Mesendoderm (in vitro differentiated cells): ENCODE results near the gene CAMK2N1. TPM values are rescaled to one million over a fixed set of nuclear protein-coding genes. Genes with fewer than 3 reads are reported as not detected.

Experiments
- DNase-seq: peaks from one replicate; pipeline ENCODE4 v3.0.0; 2013
- H2AK5ac ChIP-seq: 2 replicates; pipeline ENCODE4 v1.6.1; 2013; ENCODE audit warnings: low read length, inconsistent platforms
- H2BK120ac ChIP-seq: 2 replicates; pipeline ENCODE4 v1.6.1; 2013; ENCODE audit warnings: low read depth, mild to moderate bottlenecking, low read length, moderate library complexity, mixed read lengths
- H2BK15ac ChIP-seq: replicated peaks from 2 replicates; pipeline ENCODE4 v1.6.1; 2013; ENCODE audit warnings: low read depth, mild to moderate bottlenecking, moderate library complexity
- H2BK5ac ChIP-seq: 2 replicates; pipeline ENCODE4 v1.6.1; 2013; ENCODE audit warnings: low read length, inconsistent platforms
- H3K18ac ChIP-seq: 2 replicates; pipeline ENCODE4 v1.6.1; 2013; ENCODE audit warnings: mild to moderate bottlenecking, low read length, mixed read lengths
- H3K23ac ChIP-seq: one replicate; pipeline ENCODE4 v1.6.1; 2013; ENCODE audit warnings: low read length
- H3K27ac ChIP-seq: 2 replicates; pipeline ENCODE4 v1.5.1; 2013; ENCODE audit warnings: low read depth, mild to moderate bottlenecking, inconsistent platforms, low read length, moderate library complexity
- H3K27me3 ChIP-seq: 2 replicates; pipeline ENCODE4 v1.6.1; 2013; ENCODE audit warnings: low read length, control low read depth, mild to moderate bottlenecking, inconsistent platforms; ENCODE audit not compliant: insufficient read depth, poor library complexity
- H3K36me3 ChIP-seq: 2 replicates; pipeline ENCODE4 v1.6.1; 2013; ENCODE audit warnings: low read length, inconsistent platforms; ENCODE audit not compliant: control insufficient read depth, insufficient read depth
- H3K4ac ChIP-seq: one replicate; pipeline ENCODE4 v1.6.1; 2013; ENCODE audit warnings: low read depth, mild to moderate bottlenecking, low read length, moderate library complexity
- H3K4me1 ChIP-seq: 2 replicates; pipeline ENCODE4 v1.6.1; 2013; ENCODE audit warnings: low read depth, low read length, inconsistent platforms; ENCODE audit not compliant: control insufficient read depth
- H3K4me2 ChIP-seq: 2 replicates; pipeline ENCODE4 v1.6.1; 2013; ENCODE audit warnings: low read length
- H3K4me3 ChIP-seq: 2 replicates; pipeline ENCODE4 v1.5.1; 2013; ENCODE audit warnings: mild to moderate bottlenecking, low read length
- H3K56ac ChIP-seq: one replicate; pipeline ENCODE4 v1.6.1; 2013; ENCODE audit warnings: low read length
- H3K79me1 ChIP-seq: 2 replicates; pipeline ENCODE4 v1.6.1; 2013; ENCODE audit warnings: low read length, inconsistent platforms
- H3K79me2 ChIP-seq: 2 replicates; pipeline ENCODE4 v1.6.1; 2013; ENCODE audit warnings: mild to moderate bottlenecking, low read length; ENCODE audit not compliant: control insufficient read depth, insufficient read depth
- H3K9ac ChIP-seq: 2 replicates; pipeline ENCODE4 v1.6.1; 2013; ENCODE audit warnings: low read length, inconsistent platforms
- H4K5ac ChIP-seq: one replicate; pipeline ENCODE4 v1.6.1; 2013; ENCODE audit warnings: low read length
- H4K8ac ChIP-seq: one replicate; pipeline ENCODE4 v1.6.1; 2013; ENCODE audit warnings: low read depth, mild to moderate bottlenecking, control low read depth, low read length, moderate library complexity
- whole genome bisulfite sequencing: extraction: QIAGEN DNeasy Blood & Tissue Kit; methylation state at CpG from one replicate; pipeline ENCODE4 v1.1.7; 2013; ENCODE audit warnings: low lambda C conversion rate, missing lambda C conversion rate; ENCODE audit not compliant: insufficient coverage; ENCODE audit errors: extremely low coverage; 5-methylcytosine and 5-hydroxymethylcytosine counted together
- polyA plus RNA-seq, 2 experiments: library from polyadenylated mRNA; stranded (reverse); fragments of 200-250 nt; gene quantifications; one replicate each; pipeline ENCODE4 v1.2.3, GENCODE V29; 2013

Gene CAMK2N1
- 2.4 TPM for polyA plus RNA-seq (2013, experiment 1 of 2)
- 2.6 TPM for polyA plus RNA-seq (2013, experiment 2 of 2)

DNA sequence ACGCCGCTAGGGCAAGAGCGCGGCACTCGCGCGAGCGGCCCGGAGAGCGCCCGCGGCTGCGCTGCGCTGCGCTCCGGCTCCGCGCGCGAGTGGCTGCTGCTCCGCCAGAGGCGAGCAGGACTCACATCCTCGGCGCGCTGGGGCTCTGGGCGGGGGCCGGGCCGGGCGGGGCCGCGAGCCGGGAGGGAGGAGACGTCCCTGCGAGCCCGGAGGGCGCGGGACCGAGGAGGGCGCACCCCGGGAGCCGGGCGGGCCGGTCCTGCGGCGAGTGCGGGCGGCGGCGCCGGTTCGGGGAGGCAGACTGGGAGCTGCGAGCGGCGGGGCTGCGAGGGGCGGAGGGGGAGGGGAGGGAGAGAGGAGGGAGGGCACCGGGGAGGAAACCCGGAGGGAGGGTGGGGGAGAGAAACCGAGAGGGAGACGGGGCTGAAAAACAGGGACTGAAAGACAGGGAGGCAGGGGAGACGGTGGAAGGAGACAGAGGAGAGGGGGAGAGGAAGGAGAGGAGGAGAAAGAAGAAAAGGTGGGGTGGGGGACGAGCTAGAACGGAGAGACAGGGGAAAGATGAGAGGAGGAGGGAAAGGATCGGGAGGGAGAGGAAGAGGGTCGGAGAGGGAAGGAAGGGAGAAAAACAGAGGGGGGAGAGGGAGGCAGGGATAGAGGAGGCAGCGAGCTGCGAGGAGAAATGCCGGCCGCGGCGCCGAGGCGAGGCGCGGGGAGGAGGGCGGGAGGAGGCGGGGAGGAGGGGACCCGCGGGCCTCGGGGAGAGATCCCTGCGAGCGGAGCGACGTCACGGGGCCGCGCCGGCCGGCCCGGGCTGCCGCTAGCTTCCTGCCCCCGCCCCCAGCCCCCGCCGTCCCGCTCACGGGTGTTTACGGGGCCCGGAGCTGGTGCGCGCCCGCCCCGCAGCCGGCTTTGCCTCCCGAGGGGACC, at the start of gene CAMK2N1:
Gene CAMK2N1, minus strand, starts transcription at position 684 of the 930 bp plus-strand sequence. CDS start 831 bp downstream, outside the sequence.
- WGBS: no CpG with 5 or more reads among the region's 104 CpGs
- H3K4me2 ChIP-seq: peak within 1 kb of the TSS; percentile 82
- peak; percentile 76 for DNase-seq
- H3K56ac ChIP-seq: peak within 1 kb of the TSS; percentile 88
- no peak within 1 kb of the TSS for H2AK5ac ChIP-seq
- H2BK15ac ChIP-seq: no peak within 1 kb of the TSS
- peaks cover 4% of the 10 kb centered on the region for H3K27me3 ChIP-seq
- H2BK120ac ChIP-seq: peak within 1 kb of the TSS; percentile 78
- H3K79me1 ChIP-seq: no peaks in the 10 kb centered on the region
- peak within 1 kb of the TSS; percentile 95 for H3K23ac ChIP-seq
- H3K79me2 ChIP-seq: no peaks in the 10 kb centered on the region
- no peak within 1 kb of the TSS for H4K8ac ChIP-seq
- peak within 1 kb of the TSS; percentile 65 for H3K9ac ChIP-seq
- H3K4me1 ChIP-seq: peaks cover 1% of the 10 kb centered on the region
- H3K27ac ChIP-seq: peak within 1 kb of the TSS; percentile 33
- peak within 1 kb of the TSS; percentile 86 for H3K18ac ChIP-seq
- peak within 1 kb of the TSS; percentile 22 for H3K4ac ChIP-seq
- no peak within 1 kb of the TSS for H2BK5ac ChIP-seq
- peak within 1 kb of the TSS; percentile 46 for H3K4me3 ChIP-seq
- H3K36me3 ChIP-seq: no peaks in the 10 kb centered on the region
- H4K5ac ChIP-seq: no peak within 1 kb of the TSS

DNA sequence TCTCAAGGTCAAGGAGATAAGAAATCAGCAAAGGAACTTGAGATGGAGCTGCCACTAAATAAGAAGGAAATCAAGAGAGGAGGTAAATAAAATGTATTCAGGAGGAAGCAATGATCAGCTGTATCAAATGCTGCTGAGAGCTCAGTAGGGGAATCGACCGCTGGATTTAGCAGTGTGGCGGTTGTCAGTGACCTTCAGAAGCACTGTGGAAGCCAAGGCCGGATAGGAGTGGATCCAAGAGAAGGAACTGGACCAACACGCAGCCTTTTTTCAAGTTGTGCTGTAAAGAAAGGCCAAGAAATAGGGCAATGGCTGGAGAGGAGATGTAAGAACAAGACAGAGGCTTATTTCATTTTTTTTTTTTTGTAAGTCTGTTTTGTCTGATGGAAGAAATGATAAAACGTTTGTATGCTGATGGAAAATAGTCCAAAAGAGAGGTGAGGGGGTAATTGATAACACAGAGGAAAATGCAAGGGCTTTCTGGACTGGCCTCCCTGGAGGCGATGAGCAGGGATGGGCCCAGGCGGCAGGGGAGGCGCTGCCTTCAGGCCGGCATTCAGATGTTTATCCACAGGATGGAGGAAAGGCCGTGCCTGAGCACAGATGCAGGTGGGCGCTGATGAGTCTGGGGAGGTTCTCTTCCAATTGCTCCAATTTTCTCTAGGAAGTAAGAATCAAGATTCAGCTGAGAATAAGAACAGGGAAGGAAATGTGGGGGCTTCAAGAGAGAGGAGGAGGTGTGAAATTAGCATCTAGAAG, 48.8 kb upstream of the CAMK2N1 start:
- Histone ChIP-seq H3K23ac (no peak overlapping the region), H3K79me2 (no peaks in the 10 kb centered on the region), H3K9ac (no peak overlapping the region), H3K4ac (no peak overlapping the region), H2BK15ac (no peak overlapping the region), H3K27me3 (no peaks in the 10 kb centered on the region), H4K5ac (no peak overlapping the region), H3K4me2 (no peak overlapping the region), H3K56ac (no peak overlapping the region), H4K8ac (no peak overlapping the region), H3K18ac (no peak overlapping the region), H3K79me1 (no peaks in the 10 kb centered on the region), H3K4me3 (no peak overlapping the region), H2BK120ac (no peak overlapping the region), H2BK5ac (no peak overlapping the region), H3K27ac (no peak overlapping the region), H3K36me3 (no peaks in the 10 kb centered on the region), H3K4me1 (no peaks in the 10 kb centered on the region), H2AK5ac (no peak overlapping the region)
- no peak for DNase-seq
- WGBS: no CpG with 5 or more reads among the region's 12 CpGs

DNA sequence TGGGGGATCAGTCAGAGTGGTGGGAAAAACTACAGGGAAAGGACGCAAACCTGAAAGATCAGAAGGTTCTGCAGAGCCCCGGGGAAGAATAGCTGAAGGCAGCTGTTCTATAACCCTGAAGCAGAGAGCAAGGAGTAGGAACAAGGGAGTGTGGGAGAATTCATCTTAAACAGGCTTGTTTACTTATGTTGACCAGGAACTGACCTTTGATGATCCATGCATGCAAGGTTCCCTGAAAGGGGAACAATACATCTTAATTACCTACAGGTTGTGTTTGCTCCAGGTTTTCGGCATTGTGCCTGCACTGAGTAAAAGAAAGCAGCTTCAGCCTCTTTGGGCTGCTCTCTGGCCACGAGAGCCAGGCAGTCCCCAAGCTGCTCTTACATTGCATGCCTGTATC, 47.6 kb upstream of the CAMK2N1 start:
- no peak for DNase-seq
- Histone ChIP-seq H4K8ac (no peak overlapping the region), H3K56ac (no peak overlapping the region), H3K4me2 (no peak overlapping the region), H3K9ac (no peak overlapping the region), H2AK5ac (no peak overlapping the region), H3K27ac (no peak overlapping the region), H3K36me3 (no peaks in the 10 kb centered on the region), H4K5ac (no peak overlapping the region), H3K23ac (no peak overlapping the region), H3K4me3 (no peak overlapping the region), H3K79me2 (no peaks in the 10 kb centered on the region), H2BK15ac (no peak overlapping the region), H3K79me1 (no peaks in the 10 kb centered on the region), H3K27me3 (no peaks in the 10 kb centered on the region), H3K4me1 (no peaks in the 10 kb centered on the region), H2BK120ac (no peak overlapping the region), H3K4ac (no peak overlapping the region), H3K18ac (no peak overlapping the region), H2BK5ac (no peak overlapping the region)
- no CpG with 5 or more reads among the region's 4 CpGs for WGBS

DNA sequence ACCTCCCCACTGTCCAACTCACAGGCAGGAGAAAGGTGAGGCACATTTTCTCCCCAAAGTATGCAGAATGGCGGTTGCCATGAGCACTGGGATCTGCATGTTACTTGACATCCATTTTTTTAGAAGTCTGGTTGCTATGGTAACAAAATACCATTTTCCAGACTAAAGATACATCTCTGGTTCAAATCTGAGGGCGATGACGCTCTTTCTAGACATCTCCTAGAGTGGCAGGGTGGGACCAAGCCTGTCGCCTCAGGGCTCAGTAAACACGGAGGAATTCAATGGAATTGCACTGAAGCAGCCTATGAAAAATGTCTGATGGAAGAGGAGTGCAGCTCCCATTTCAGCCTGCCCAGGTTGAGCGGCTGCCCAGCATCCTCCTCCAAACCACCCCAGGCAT, 44.9 kb upstream of the CAMK2N1 start:
- no peak overlapping the region for H3K27ac ChIP-seq
- no peak overlapping the region for H2BK5ac ChIP-seq
- no CpG with 5 or more reads among the region's 6 CpGs for WGBS
- H4K5ac ChIP-seq: no peak overlapping the region
- no peaks in the 10 kb centered on the region for H3K36me3 ChIP-seq
- H3K4me1 ChIP-seq: no peaks in the 10 kb centered on the region
- no peak overlapping the region for H3K4ac ChIP-seq
- no peaks in the 10 kb centered on the region for H3K79me2 ChIP-seq
- H3K79me1 ChIP-seq: no peaks in the 10 kb centered on the region
- no peak overlapping the region for H3K4me2 ChIP-seq
- H3K23ac ChIP-seq: no peak overlapping the region
- no peak overlapping the region for H3K18ac ChIP-seq
- H3K9ac ChIP-seq: no peak overlapping the region
- no peak overlapping the region for H2AK5ac ChIP-seq
- no peak overlapping the region for H3K56ac ChIP-seq
- no peak for DNase-seq
- no peak overlapping the region for H3K4me3 ChIP-seq
- no peaks in the 10 kb centered on the region for H3K27me3 ChIP-seq
- H2BK120ac ChIP-seq: no peak overlapping the region
- no peak overlapping the region for H2BK15ac ChIP-seq
- H4K8ac ChIP-seq: no peak overlapping the region

DNA sequence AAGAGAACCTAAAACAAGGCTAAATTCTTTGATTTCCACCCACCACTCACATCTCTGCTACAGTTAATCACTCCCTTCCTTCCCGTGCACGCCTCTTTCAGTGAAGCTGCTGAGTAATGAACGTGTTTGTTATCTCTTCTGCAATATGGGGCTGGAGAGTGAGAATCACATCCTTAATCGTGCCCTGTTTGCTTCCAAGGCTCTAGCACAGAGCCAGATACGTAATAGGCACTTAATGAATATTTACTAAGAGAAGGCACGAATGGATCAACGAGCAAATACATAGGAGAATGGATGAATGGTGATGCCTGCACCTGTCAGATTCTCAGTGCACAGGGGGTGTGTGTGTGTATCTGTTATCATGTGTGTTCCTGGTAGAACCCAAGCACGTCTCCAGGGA, 44.3 kb upstream of the CAMK2N1 start:
- no peak overlapping the region for H3K23ac ChIP-seq
- no peaks in the 10 kb centered on the region for H3K79me2 ChIP-seq
- no CpG with 5 or more reads among the region's 8 CpGs for WGBS
- H3K27ac ChIP-seq: no peak overlapping the region
- no peaks in the 10 kb centered on the region for H3K36me3 ChIP-seq
- H2BK5ac ChIP-seq: no peak overlapping the region
- H3K4me3 ChIP-seq: no peak overlapping the region
- H2BK15ac ChIP-seq: no peak overlapping the region
- H3K4ac ChIP-seq: no peak overlapping the region
- H3K18ac ChIP-seq: no peak overlapping the region
- no peak overlapping the region for H2BK120ac ChIP-seq
- no peak overlapping the region for H3K56ac ChIP-seq
- H3K4me1 ChIP-seq: no peaks in the 10 kb centered on the region
- H3K27me3 ChIP-seq: no peaks in the 10 kb centered on the region
- H4K5ac ChIP-seq: no peak overlapping the region
- H3K9ac ChIP-seq: no peak overlapping the region
- H3K4me2 ChIP-seq: no peak overlapping the region
- DNase-seq: no peak
- no peaks in the 10 kb centered on the region for H3K79me1 ChIP-seq
- no peak overlapping the region for H4K8ac ChIP-seq
- H2AK5ac ChIP-seq: no peak overlapping the region
